ENCODE measurements around the gene CHN2.

Gene CHN2

GRCh38 chr7:29287366-29287765 is 92.8 kb downstream of the CHN2 start:
- no peak for DNase-seq

- DNase-seq = peak in 1 of 2 donors; percentile 75
Measured at GRCh38 chr7:29288181-29289091, 93.9 kb downstream of the CHN2 start.

GRCh38 chr7:29289156-29290021 is 94.8 kb downstream of the CHN2 start:
- DNase-seq = peak; percentile 69 to 70

- no peak for DNase-seq
Measured at GRCh38 chr7:29290829-29291228, 96.3 kb downstream of the CHN2 start.

GRCh38 chr7:29291723-29292618 is 97.4 kb downstream of the CHN2 start:
- no peak for DNase-seq

GRCh38 chr7:29292886-29293658 is 98.5 kb downstream of the CHN2 start:
- no peak for DNase-seq

- DNase-seq = no peak
Measured at GRCh38 chr7:29296421-29296820, 101.8 kb downstream of the CHN2 start.

GRCh38 chr7:29297194-29297890 is 102.8 kb downstream of the CHN2 start:
- DNase-seq = no peak

GRCh38 chr7:29299086-29299485 is 104.5 kb downstream of the CHN2 start:
- no peak for DNase-seq

GRCh38 chr7:29300026-29300480 is 105.5 kb downstream of the CHN2 start:
- no peak for DNase-seq

GRCh38 chr7:29300649-29301048 is 106.1 kb downstream of the CHN2 start:
- DNase-seq = no peak

- no peak for DNase-seq
Measured at GRCh38 chr7:29302666-29303395, 108.3 kb downstream of the CHN2 start.

GRCh38 chr7:29304756-29305155 is 110.2 kb downstream of the CHN2 start:
- no peak for DNase-seq

GRCh38 chr7:29306319-29306991 is 111.9 kb downstream of the CHN2 start:
- DNase-seq = peak in 1 of 2 donors; percentile 50

- no peak for DNase-seq
Measured at GRCh38 chr7:29308424-29308823, 113.8 kb downstream of the CHN2 start.

GRCh38 chr7:29309041-29309854 is 114.7 kb downstream of the CHN2 start:
- no peak for DNase-seq

GRCh38 chr7:29310625-29311024 is 116.0 kb downstream of the CHN2 start:
- no peak for DNase-seq

GRCh38 chr7:29311314-29311713 is 116.7 kb downstream of the CHN2 start:
- no peak for DNase-seq

GRCh38 chr7:29314148-29314547 is 119.6 kb downstream of the CHN2 start:
- no peak for DNase-seq
